ENCODE data around the gene CNGA2. TPM values are rescaled to one million over a fixed set of nuclear protein-coding genes. Genes with fewer than 3 reads are reported as not detected.

The CNGA2 gene
- total RNA-seq, 1 experiment from 2014 or later: not detected

- Histone ChIP-seq H3K9me3 (ENCODE audit: control insufficient read depth in 1 of 2, insufficient read depth in 1 of 2, low read depth in 1 of 2, low read length in 2 of 2) (no peaks in the 10 kb centered on the region), H3K9ac (ENCODE audit: low read length) (no peak overlapping the region), H3K9me2 (ENCODE audit: insufficient read depth) (no peaks in the 10 kb centered on the region), H3K36me3 (ENCODE audit: control insufficient read depth in 1 of 2, insufficient read depth in 2 of 2, low read length in 2 of 2) (no peaks in the 10 kb centered on the region), H2AFZ (ENCODE audit: low read depth, low read length, poor library complexity, severe bottlenecking) (no peak overlapping the region), H3K27me3 (ENCODE audit: insufficient read depth, low read length) (no peaks in the 10 kb centered on the region), H3K79me2 (ENCODE audit: insufficient read depth, low read length) (no peaks in the 10 kb centered on the region), H3K4me3 (replicated peaks in 1 of 2; ENCODE audit: low read depth in 1 of 2, low read length in 2 of 2) (no peak overlapping the region), H4K20me1 (ENCODE audit: insufficient read depth) (no peaks in the 10 kb centered on the region), H3K4me1 (ENCODE audit: control insufficient read depth in 1 of 2, insufficient read depth in 2 of 2, low read length in 2 of 2) (no peaks in the 10 kb centered on the region), H3K27ac (ENCODE audit: low read depth, low read length) (no peak overlapping the region), H3K4me2 (ENCODE audit: low read length) (no peak overlapping the region)
- CTCF ChIA-PET: no interaction called here
- ATAC-seq (no peak), DNase-seq (ENCODE audit: low read depth, low spot score) (no peak)
- intact Hi-C loops (cut with micrococcal nuclease): no loop called here
- POLR2A ChIA-PET: no interaction called here
- TF ChIP-seq ZNF274 (IDR thresholded peaks at IDR 0.05; ENCODE audit: low read depth, low read length) (no peak), SRF (IDR thresholded peaks at IDR 0.05; ENCODE audit: low read depth) (no peak), SIN3A (IDR thresholded peaks at IDR 0.05; ENCODE audit: low read depth) (no peak), EZH2phosphoT487 (IDR thresholded peaks at IDR 0.05; ENCODE audit: borderline replicate concordance) (no peak), ZBTB33 (IDR thresholded peaks at IDR 0.05; ENCODE audit: extremely low read depth, insufficient replicate concordance, low read length) (no peak), ELF1 (IDR thresholded peaks at IDR 0.05; ENCODE audit: borderline replicate concordance, low read depth) (no peak), CEBPB (IDR thresholded peaks at IDR 0.05; ENCODE audit: low read depth) (no peak), POLR2A (IDR thresholded peaks at IDR 0.05; ENCODE audit: borderline replicate concordance, extremely low read depth, insufficient read depth, insufficient read length) (no peak), EZH2 (IDR thresholded peaks at IDR 0.05) (no peak), RAD21 (IDR thresholded peaks at IDR 0.05; ENCODE audit: low read depth) (no peak), POLR2AphosphoS5 (IDR thresholded peaks at IDR 0.05; ENCODE audit: low read depth, low read length) (no peak), ATF3 (IDR thresholded peaks at IDR 0.05) (no peak), CBX3 (IDR thresholded peaks at IDR 0.05; ENCODE audit: low read depth) (no peak)
- TF ChIP-seq, protein P1, sequence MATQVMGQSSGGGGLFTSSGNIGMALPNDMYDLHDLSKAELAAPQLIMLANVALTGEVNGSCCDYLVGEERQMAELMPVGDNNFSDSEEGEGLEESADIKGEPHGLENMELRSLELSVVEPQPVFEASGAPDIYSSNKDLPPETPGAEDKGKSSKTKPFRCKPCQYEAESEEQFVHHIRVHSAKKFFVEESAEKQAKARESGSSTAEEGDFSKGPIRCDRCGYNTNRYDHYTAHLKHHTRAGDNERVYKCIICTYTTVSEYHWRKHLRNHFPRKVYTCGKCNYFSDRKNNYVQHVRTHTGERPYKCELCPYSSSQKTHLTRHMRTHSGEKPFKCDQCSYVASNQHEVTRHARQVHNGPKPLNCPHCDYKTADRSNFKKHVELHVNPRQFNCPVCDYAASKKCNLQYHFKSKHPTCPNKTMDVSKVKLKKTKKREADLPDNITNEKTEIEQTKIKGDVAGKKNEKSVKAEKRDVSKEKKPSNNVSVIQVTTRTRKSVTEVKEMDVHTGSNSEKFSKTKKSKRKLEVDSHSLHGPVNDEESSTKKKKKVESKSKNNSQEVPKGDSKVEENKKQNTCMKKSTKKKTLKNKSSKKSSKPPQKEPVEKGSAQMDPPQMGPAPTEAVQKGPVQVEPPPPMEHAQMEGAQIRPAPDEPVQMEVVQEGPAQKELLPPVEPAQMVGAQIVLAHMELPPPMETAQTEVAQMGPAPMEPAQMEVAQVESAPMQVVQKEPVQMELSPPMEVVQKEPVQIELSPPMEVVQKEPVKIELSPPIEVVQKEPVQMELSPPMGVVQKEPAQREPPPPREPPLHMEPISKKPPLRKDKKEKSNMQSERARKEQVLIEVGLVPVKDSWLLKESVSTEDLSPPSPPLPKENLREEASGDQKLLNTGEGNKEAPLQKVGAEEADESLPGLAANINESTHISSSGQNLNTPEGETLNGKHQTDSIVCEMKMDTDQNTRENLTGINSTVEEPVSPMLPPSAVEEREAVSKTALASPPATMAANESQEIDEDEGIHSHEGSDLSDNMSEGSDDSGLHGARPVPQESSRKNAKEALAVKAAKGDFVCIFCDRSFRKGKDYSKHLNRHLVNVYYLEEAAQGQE (IDR thresholded peaks at IDR 0.05; ENCODE audit: low read depth): no peak
- TF ChIP-seq, protein P2, sequence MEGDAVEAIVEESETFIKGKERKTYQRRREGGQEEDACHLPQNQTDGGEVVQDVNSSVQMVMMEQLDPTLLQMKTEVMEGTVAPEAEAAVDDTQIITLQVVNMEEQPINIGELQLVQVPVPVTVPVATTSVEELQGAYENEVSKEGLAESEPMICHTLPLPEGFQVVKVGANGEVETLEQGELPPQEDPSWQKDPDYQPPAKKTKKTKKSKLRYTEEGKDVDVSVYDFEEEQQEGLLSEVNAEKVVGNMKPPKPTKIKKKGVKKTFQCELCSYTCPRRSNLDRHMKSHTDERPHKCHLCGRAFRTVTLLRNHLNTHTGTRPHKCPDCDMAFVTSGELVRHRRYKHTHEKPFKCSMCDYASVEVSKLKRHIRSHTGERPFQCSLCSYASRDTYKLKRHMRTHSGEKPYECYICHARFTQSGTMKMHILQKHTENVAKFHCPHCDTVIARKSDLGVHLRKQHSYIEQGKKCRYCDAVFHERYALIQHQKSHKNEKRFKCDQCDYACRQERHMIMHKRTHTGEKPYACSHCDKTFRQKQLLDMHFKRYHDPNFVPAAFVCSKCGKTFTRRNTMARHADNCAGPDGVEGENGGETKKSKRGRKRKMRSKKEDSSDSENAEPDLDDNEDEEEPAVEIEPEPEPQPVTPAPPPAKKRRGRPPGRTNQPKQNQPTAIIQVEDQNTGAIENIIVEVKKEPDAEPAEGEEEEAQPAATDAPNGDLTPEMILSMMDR (IDR thresholded peaks at IDR 0.05 in 2 of 3, conservative IDR thresholded peaks at IDR 0.05 in 1 of 3; ENCODE audit: borderline replicate concordance in 1 of 3, insufficient read depth in 1 of 3, low read depth in 2 of 3, low read length in 2 of 3): no peak
- RAD21 ChIA-PET (ENCODE audit: low non-redundant PET in 1 of 2, low total read pairs in 2 of 2, uncharacterized antibody in 2 of 2, unreplicated experiment in 2 of 2): no interaction called here
- no TSS peak for BruUV-seq (replicated peaks)
Observed at GRCh38 chrX:151692825-151693224, 41.7 kb upstream of the CNGA2 start.
